Type B pancreatic cell (in vitro differentiated cells): ENCODE data around the gene POLL. TPM values are rescaled to one million over a fixed set of nuclear protein-coding genes. Genes with fewer than 3 reads are reported as not detected.

ENCODE experiments used
- DNase-seq: peaks from one replicate; pipeline ENCODE4 v3.0.0; 2021; ENCODE audit warnings: mixed read lengths; ENCODE audit not compliant: unreplicated experiment; ENCODE audit errors: extremely low spot score
- H3K27ac Mint-ChIP-seq: 2 replicates; pipeline ENCODE4 v1.8.0; 2021; ENCODE audit warnings: mild to moderate bottlenecking, mixed read lengths
- H3K27me3 Mint-ChIP-seq: 2 replicates; pipeline ENCODE4 v1.8.0; 2021; ENCODE audit warnings: mixed read lengths
- H3K36me3 Mint-ChIP-seq: 2 replicates; pipeline ENCODE4 v1.8.0; 2021; ENCODE audit warnings: mixed read lengths
- H3K4me1 Mint-ChIP-seq: one replicate; pipeline ENCODE4 v1.8.0; 2021; ENCODE audit warnings: mixed read lengths; ENCODE audit not compliant: unreplicated experiment
- H3K4me3 Mint-ChIP-seq: 2 replicates; pipeline ENCODE4 v1.8.0; 2021; ENCODE audit warnings: mild to moderate bottlenecking, mixed read lengths
- H3K9me3 Mint-ChIP-seq: 2 replicates; pipeline ENCODE4 v1.8.0; 2021; ENCODE audit warnings: mixed read lengths
- total RNA-seq: library from RNA; stranded (reverse); gene quantifications from 2 replicates; pipeline ENCODE4 v1.2.1, GENCODE V29; 2021; ENCODE audit warnings: low replicate concordance
- TF ChIP-seq, protein P1 (sequence below): fragments of 200-600 bp; sonication (generic); conservative IDR thresholded peaks from 2 replicates; pipeline ENCODE4 v1.5.0; 2021; ENCODE audit warnings: antibody characterized with exemption, mild to moderate bottlenecking

POLL gene
- total RNA-seq, 1 donor from 2014 or later: 39.3 TPM

DNA sequence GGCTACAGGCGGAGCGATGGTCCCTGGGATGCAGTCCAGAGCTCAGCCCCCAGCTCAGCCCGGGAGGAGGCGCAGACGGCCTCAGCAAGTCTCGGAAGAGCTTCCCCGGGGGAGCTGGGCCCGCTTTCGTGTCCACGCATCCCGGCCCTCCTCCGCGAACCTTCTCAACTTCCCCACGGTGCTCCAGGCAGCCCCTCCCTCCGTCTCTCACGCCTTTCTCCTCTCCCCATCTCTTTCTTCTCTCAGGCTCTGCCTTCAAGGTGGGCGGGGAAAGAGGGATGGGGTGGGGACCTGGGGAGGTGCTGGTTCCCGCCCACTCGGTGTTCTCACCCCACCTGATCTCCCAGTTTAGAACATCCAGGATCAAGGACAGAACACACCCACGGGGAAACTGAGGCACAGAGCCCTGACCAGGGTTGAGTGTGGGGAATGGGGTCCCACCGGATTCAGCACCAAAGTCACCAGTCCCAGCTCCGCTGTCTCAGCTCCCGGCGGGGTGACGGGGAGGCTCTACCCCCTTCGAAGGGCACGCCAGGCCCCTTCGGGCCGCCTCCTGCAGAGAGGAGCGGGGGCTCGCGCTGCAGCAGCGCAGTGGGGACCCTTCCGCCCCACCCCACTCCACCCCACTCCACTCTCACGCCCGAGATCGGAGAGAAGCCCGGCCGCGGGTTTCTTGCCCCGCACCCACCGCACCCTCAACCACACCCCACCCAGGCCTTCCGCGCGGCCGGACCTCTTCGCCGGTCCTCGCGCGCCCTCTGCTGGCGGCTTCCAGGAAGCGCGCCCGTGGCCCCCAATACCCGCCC lies 18.2 kb downstream of the POLL start:
- peak; percentile 87 for DNase-seq
- Mint-ChIP-seq H3K4me3 (peak overlapping the region; percentile 82), H3K4me1 (peaks cover 8% of the 10 kb centered on the region), H3K36me3 (no peaks in the 10 kb centered on the region), H3K9me3 (no peaks in the 10 kb centered on the region), H3K27me3 (peaks cover 68% of the 10 kb centered on the region), H3K27ac (peak overlapping the region; percentile 29)
- TF ChIP-seq, protein P1, sequence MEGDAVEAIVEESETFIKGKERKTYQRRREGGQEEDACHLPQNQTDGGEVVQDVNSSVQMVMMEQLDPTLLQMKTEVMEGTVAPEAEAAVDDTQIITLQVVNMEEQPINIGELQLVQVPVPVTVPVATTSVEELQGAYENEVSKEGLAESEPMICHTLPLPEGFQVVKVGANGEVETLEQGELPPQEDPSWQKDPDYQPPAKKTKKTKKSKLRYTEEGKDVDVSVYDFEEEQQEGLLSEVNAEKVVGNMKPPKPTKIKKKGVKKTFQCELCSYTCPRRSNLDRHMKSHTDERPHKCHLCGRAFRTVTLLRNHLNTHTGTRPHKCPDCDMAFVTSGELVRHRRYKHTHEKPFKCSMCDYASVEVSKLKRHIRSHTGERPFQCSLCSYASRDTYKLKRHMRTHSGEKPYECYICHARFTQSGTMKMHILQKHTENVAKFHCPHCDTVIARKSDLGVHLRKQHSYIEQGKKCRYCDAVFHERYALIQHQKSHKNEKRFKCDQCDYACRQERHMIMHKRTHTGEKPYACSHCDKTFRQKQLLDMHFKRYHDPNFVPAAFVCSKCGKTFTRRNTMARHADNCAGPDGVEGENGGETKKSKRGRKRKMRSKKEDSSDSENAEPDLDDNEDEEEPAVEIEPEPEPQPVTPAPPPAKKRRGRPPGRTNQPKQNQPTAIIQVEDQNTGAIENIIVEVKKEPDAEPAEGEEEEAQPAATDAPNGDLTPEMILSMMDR: peak; percentile 97

DNA sequence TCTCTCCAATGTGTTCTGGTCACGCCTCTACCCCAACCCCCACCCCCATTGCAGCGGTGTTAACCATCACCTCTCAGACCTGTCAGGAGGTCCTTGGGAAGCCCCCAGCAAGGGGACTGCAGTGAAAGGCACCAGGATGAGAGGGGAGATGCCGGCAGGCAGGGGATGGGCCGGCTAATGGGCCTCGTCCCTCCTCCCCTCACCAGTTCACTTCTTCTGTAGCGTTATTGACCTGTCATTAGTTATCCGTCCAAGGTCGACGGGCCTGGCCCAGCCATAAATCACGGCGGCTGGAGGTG lies 18.8 kb downstream of the POLL start:
- H3K27ac Mint-ChIP-seq: peak overlapping the region; percentile 29
- H3K27me3 Mint-ChIP-seq: peaks cover 71% of the 10 kb centered on the region
- peaks cover 8% of the 10 kb centered on the region for H3K4me1 Mint-ChIP-seq
- no peak for DNase-seq
- TF ChIP-seq, protein P1: no peak
- H3K9me3 Mint-ChIP-seq: no peaks in the 10 kb centered on the region
- H3K4me3 Mint-ChIP-seq: peak overlapping the region; percentile 82
- H3K36me3 Mint-ChIP-seq: no peaks in the 10 kb centered on the region

DNA sequence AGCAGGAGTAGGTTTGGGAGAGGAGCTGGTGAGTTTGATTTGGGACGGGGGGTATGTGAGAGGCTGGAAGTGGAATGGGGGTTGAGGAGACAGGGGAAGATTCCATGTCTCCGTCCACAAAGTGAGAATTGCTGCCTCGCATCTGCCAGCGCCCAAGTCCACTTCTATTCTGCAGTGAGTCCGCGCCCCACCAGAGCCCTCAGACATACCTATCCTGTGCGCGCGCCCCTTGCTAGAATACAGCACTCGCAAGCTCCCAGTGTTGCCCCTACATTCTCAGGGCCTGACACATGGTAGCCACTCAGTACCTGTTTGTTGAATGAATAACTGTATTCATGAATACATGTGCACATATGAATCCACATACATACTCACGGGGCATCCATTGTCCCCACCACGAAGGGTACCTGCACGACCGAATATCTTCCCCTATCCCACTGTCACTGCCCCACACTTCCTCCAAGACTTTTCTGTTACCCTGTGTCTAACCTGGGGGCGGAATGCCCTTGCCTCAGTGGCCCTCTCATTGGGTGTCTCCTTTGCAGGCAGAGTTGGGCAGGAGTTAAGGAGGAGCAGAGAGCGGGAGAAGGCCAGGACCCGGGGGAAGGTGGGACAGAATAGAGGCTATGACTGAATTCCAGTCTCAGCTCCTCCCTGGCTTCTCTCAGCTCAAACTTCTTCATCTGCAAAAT lies 19.9 kb downstream of the POLL start:
- TF ChIP-seq, protein P1: no peak
- H3K36me3 Mint-ChIP-seq: no peaks in the 10 kb centered on the region
- H3K27ac Mint-ChIP-seq: no peak overlapping the region
- peak overlapping the region; percentile 34 for H3K4me3 Mint-ChIP-seq
- no peaks in the 10 kb centered on the region for H3K9me3 Mint-ChIP-seq
- no peak for DNase-seq
- H3K4me1 Mint-ChIP-seq: peaks cover 15% of the 10 kb centered on the region
- H3K27me3 Mint-ChIP-seq: peaks cover 81% of the 10 kb centered on the region

DNA sequence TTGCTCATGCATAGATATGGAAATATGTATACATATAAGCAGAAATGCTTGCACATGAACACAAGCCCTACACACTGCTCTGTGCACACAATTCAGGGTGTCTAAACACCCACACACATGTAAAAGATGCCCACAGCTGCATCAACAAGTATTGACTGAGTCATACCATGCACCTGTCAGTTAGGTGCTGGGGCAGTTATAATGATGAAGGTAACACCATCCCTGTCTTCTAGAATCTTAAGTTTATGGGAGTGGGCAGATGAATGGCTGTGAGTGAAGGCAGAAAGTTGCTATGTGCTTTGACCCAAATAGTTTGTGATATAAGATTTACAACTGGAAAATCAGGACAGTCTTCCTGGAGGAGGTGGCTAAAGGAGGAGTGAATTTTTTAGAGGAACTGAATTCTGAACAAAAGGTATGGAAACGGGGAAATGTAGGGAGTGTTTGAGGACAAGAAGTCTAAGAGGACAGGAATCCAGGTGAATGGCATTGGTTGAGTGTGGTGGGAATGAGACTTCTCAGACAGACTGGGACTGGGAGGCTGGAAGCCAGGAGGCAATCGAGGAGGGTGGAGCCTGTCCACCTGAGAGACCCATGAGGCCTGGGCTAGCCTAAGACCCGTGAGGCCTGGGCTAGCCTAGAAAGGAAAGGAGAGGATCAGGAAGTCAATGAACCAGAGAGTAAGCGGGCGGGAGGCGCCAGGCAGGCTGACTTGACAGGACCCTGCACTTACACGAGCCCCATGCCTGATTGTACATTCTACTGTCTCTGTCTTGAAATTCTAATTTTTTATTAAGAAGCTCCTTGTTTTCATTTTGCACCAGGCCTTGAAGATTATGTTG lies 20.7 kb downstream of the POLL start:
- TF ChIP-seq, protein P1: no peak
- H3K36me3 Mint-ChIP-seq: no peaks in the 10 kb centered on the region
- H3K4me3 Mint-ChIP-seq: peak overlapping the region; percentile 56
- no peak for DNase-seq
- peak overlapping the region; percentile 4 for H3K27ac Mint-ChIP-seq
- peaks cover 82% of the 10 kb centered on the region for H3K27me3 Mint-ChIP-seq
- H3K9me3 Mint-ChIP-seq: no peaks in the 10 kb centered on the region
- H3K4me1 Mint-ChIP-seq: peaks cover 15% of the 10 kb centered on the region

DNA sequence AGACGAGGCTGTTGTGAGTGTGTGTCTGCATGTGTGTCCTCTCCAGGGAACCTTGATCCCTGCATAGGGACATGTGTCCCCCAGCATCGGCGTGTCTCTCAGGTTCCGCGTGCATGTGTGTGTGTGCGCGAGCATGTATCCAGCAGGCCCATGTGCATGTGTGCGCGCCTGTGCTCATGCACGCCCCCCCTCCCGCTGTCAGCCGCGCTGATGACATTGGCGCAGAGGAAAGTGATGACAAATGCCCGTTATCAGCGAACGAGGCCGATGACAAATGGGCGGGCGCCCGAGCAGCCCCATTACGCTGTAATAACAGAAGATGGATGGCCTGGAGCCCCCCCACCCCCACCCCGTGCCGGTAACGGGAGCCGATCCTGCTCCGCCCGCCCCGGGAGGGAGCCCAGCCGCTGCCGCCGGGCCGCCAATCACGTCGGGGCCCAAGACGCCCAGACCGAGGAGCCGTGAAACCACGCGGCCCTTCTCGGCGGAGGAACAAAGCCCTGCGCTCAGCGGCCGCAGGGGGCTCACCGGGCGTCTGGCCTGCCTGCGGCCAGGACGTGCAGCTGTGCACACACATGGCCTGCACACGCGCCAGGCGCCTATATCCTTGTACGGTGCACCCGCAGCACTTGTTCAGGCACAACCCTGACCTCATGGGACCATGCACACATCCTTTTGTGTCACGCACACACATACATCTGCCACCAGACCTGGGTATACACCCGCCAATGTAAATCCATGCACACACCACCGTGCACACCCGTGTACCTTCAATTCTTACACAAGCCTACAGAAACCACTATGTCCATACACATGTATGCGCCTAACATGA lies 21.5 kb downstream of the POLL start:
- DNase-seq: peak; percentile 68
- no peaks in the 10 kb centered on the region for H3K36me3 Mint-ChIP-seq
- H3K4me3 Mint-ChIP-seq: peak overlapping the region; percentile 56
- no peaks in the 10 kb centered on the region for H3K9me3 Mint-ChIP-seq
- H3K27ac Mint-ChIP-seq: no peak overlapping the region
- H3K27me3 Mint-ChIP-seq: peaks cover 82% of the 10 kb centered on the region
- peaks cover 15% of the 10 kb centered on the region for H3K4me1 Mint-ChIP-seq
- TF ChIP-seq, protein P1: peak; percentile 40
